Testis (tissue), 2 donors: ENCODE results near the gene ILKAP.

Experiments used
- CTCF ChIP-seq, 3 experiments: fragments of 450-650 bp in 2 of 3; fragments of 200-600 bp in 1 of 3; sonication (generic) in 1 of 3; IDR thresholded peaks; one replicate each; pipeline ENCODE4 v1.5.1; 2016 to 2019; ENCODE audit warnings: antibody characterized with exemption in 3 of 3, mild to moderate bottlenecking in 2 of 3, moderate library complexity in 1 of 3
- POLR2A ChIP-seq: fragments of 450-650 bp; IDR thresholded peaks from one replicate; pipeline ENCODE4 v1.6.1; 2017; ENCODE audit warnings: antibody characterized with exemption, mild to moderate bottlenecking, moderate library complexity

GRCh38 chr2:238171575-238172187 lies 31.8 kb downstream of the ILKAP start:
- TF ChIP-seq CTCF (IDR thresholded peaks at IDR 0.05) (no peak), POLR2A (no peak)
